B cell (primary cell): ENCODE data around the gene KIAA1328. TPM values are rescaled to one million over a fixed set of nuclear protein-coding genes. Genes with fewer than 3 reads are reported as not detected.

ENCODE experiments used
- ATAC-seq: fragments of 200-7000 bp; cut with Tn5 transposase; one replicate; pipeline ENCODE4 v1.10.0; 2021; ENCODE audit warnings: low read depth, mild to moderate bottlenecking, moderate number of reproducible peaks, moderate library complexity
- CTCF ChIA-PET: fragments of 350-600 bp; sonication (Branson Sonifier 250); formaldehyde crosslinking; loops from one replicate; lab custom pipeline; 2021; ENCODE audit warnings: antibody characterized with exemption, inconsistent platforms; lab: Charles Lee
- POLR2A ChIA-PET: fragments of 350-600 bp; sonication (Branson Sonifier 250); formaldehyde crosslinking; loops from one replicate; lab custom pipeline; 2021; ENCODE audit warnings: antibody characterized with exemption; lab: Charles Lee
- DNase-seq: peaks from one replicate; pipeline ENCODE4 v3.0.0; 2013
- H2AFZ ChIP-seq: 2 replicates; pipeline ENCODE4 v1.6.1; 2012; ENCODE audit warnings: mild to moderate bottlenecking, low read depth, low read length; ENCODE audit not compliant: insufficient read depth, poor library complexity, severe bottlenecking
- H3K27ac ChIP-seq, 2 donors: 1 replicate in 1 of 2; 2 replicates in 1 of 2; pipeline ENCODE4 v1.5.1; 2012 to 2013; ENCODE audit warnings: low read length in 2 of 2, mild to moderate bottlenecking in 2 of 2, moderate library complexity in 1 of 2
- H3K27me3 ChIP-seq, 4 experiments: fragments of 200-600 bp in 1 of 4; sonication (generic) in 1 of 4; replicated peaks in 1 of 4; 1 replicate in 2 of 4; 2 replicates in 2 of 4; pipeline versions ENCODE4 v1.6.1 to v1.7.0; 2013 to 2016; ENCODE audit warnings: low read length in 3 of 4, mild to moderate bottlenecking in 2 of 4, mixed read lengths in 1 of 4, moderate library complexity in 1 of 4; ENCODE audit not compliant: insufficient read depth in 4 of 4, control insufficient read depth in 3 of 4; ENCODE audit errors: control extremely low read depth in 1 of 4
- H3K36me3 ChIP-seq, 2 experiments: replicated peaks in 1 of 2; 1 replicate in 1 of 2; 2 replicates in 1 of 2; pipeline versions ENCODE4 v1.6.1 to v1.7.1; 2013; ENCODE audit warnings: low read length in 1 of 2; ENCODE audit not compliant: insufficient read depth in 2 of 2, control insufficient read depth in 1 of 2; ENCODE audit errors: control extremely low read depth in 1 of 2, extremely low read depth in 1 of 2
- H3K4me1 ChIP-seq, 2 donors: fragments of 200-600 bp in 1 of 2; sonication (generic) in 1 of 2; 1 replicate in 1 of 2; 2 replicates in 1 of 2; pipeline versions ENCODE4 v1.5.1 to v1.6.1; 2013 to 2017; ENCODE audit warnings: low read length in 2 of 2; ENCODE audit not compliant: control insufficient read depth in 2 of 2, insufficient read depth in 2 of 2
- H3K4me2 ChIP-seq: replicated peaks from 2 replicates; pipeline ENCODE3; 2012; ENCODE audit warnings: mild to moderate bottlenecking, low read depth, low read length; ENCODE audit not compliant: poor library complexity, severe bottlenecking
- H3K4me3 ChIP-seq, 5 experiments: fragments of 200-600 bp in 1 of 5; sonication (generic) in 1 of 5; 1 replicate in 3 of 5; 2 replicates in 2 of 5; pipeline versions ENCODE4 v1.5.1 to v1.7.0; 2011 to 2016; ENCODE audit warnings: low read length in 4 of 5, mild to moderate bottlenecking in 4 of 5, low read depth in 2 of 5, control low read depth in 1 of 5, moderate library complexity in 1 of 5; ENCODE audit not compliant: insufficient read depth in 1 of 5; ENCODE audit errors: control extremely low read depth in 1 of 5, extremely low read depth in 1 of 5
- H3K79me2 ChIP-seq: fragments of 200-600 bp; sonication (generic); one replicate; pipeline ENCODE4 v1.6.0; 2016; ENCODE audit warnings: low read length; ENCODE audit not compliant: control insufficient read depth, insufficient read depth
- H3K9ac ChIP-seq: fragments of 200-600 bp; sonication (generic); 2 replicates; pipeline ENCODE4 v1.6.1; 2017; ENCODE audit warnings: mild to moderate bottlenecking, low read length, moderate library complexity
- H3K9me3 ChIP-seq, 3 donors: one replicate each; pipeline versions ENCODE4 v1.6.1 to v1.7.1; 2013; ENCODE audit warnings: low read length in 2 of 3; ENCODE audit not compliant: control insufficient read depth in 2 of 3, insufficient read depth in 1 of 3; ENCODE audit errors: control extremely low read depth in 1 of 3
- H4K20me1 ChIP-seq: 2 replicates; pipeline ENCODE4 v1.6.0; 2012; ENCODE audit warnings: mild to moderate bottlenecking, low read length; ENCODE audit not compliant: insufficient read depth, control insufficient read depth, poor library complexity, severe bottlenecking
- H3K27ac Mint-ChIP-seq: one replicate; pipeline ENCODE4 v1.8.0; 2021; ENCODE audit warnings: mixed read lengths
- H3K27me3 Mint-ChIP-seq: one replicate; pipeline ENCODE4 v1.8.0; 2021; ENCODE audit warnings: mixed read lengths
- H3K4me1 Mint-ChIP-seq: one replicate; pipeline ENCODE4 v1.8.0; 2021; ENCODE audit warnings: mixed read lengths
- H3K4me3 Mint-ChIP-seq: one replicate; pipeline ENCODE4 v1.8.0; 2021; ENCODE audit warnings: mixed read lengths
- H3K9me3 Mint-ChIP-seq: one replicate; pipeline ENCODE4 v1.8.0; 2022; ENCODE audit warnings: mixed read lengths; ENCODE audit not compliant: insufficient read depth
- EZH2 ChIP-seq: IDR thresholded peaks from 2 replicates; pipeline ENCODE4 v1.6.1; 2012; ENCODE audit warnings: borderline replicate concordance, low read depth, mild to moderate bottlenecking, moderate library complexity, low read length; ENCODE audit not compliant: insufficient read depth, poor library complexity, severe bottlenecking
- WGBS: methylation state at CpG from one replicate; pipeline ENCODE4 v1.1.5; 2013; ENCODE audit warnings: missing lambda C conversion rate; ENCODE audit not compliant: insufficient coverage; 5-methylcytosine and 5-hydroxymethylcytosine counted together
- intact Hi-C: fragments of 100-400 bp; cut with micrococcal nuclease; formaldehyde crosslinking; loops from one replicate; pipeline ENCODE4 v1.10.0; 2022
- polyA plus RNA-seq: library from polyadenylated mRNA; depleted of rRNA; stranded (reverse); fragments of >200 nt; gene quantifications from 2 replicates; pipeline ENCODE4 v1.2.3, GENCODE V29; 2012
- total RNA-seq, 2 donors: library from RNA; stranded (reverse); fragments of 120-200 nt in 1 of 2; gene quantifications; 1 replicate in 1 of 2; 2 replicates in 1 of 2; pipeline versions ENCODE4 v1.2.3 to v1.2.4, GENCODE V29; 2013 to 2022
- TF ChIP-seq, protein P1 (sequence below): fragments of 200-600 bp; IDR thresholded peaks from one replicate; pipeline ENCODE4 v1.8.0; 2022; ENCODE audit warnings: antibody characterized with exemption, mild to moderate bottlenecking

The KIAA1328 gene
- total and polyA plus RNA-seq, 2 donors (not counting 1 experiment from before 2014, with no cell fraction given) = 9.1 to 22.1 TPM

DNA sequence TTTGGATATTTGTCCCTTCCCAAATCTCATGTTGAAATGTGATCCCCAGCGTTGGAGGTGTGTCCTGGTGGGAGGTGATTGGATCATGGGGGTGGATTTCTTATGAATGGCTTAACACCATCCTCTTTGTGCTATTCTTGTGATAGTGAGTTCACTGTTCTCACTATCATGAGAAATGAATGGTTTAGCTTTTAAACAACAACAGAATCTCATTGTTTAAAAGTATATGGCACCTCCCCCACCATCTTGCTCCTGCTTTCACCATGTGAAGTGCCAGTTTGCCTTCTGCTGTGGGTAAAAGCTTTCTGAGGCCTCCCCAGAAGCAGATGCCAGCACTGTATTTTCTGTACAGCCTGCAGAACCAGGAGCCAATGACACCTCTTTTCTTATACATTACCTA lies 38.1 kb downstream of the KIAA1328 start:
- no peaks in the 10 kb centered on the region for H3K36me3 ChIP-seq
- H2AFZ ChIP-seq = no peak overlapping the region
- no peaks in the 10 kb centered on the region for H3K4me1 ChIP-seq
- DNase-seq (no peak), ATAC-seq (no peak)
- no peaks in the 10 kb centered on the region for H3K79me2 ChIP-seq
- Mint-ChIP-seq H3K27me3 (no peaks in the 10 kb centered on the region), H3K27ac (no peak overlapping the region), H3K9me3 (no peaks in the 10 kb centered on the region), H3K4me3 (no peak overlapping the region), H3K4me1 (peaks cover 1% of the 10 kb centered on the region)
- no peak overlapping the region for H3K4me3 ChIP-seq
- no CpG with 5 or more reads among the region's 1 CpG for WGBS
- H3K9me3 ChIP-seq = no peaks in the 10 kb centered on the region
- no peak overlapping the region for H3K4me2 ChIP-seq
- H3K27ac ChIP-seq = no peak overlapping the region
- CTCF ChIA-PET = no interaction called here
- POLR2A ChIA-PET = no interaction called here
- H4K20me1 ChIP-seq = no peaks in the 10 kb centered on the region
- TF ChIP-seq, protein P1, sequence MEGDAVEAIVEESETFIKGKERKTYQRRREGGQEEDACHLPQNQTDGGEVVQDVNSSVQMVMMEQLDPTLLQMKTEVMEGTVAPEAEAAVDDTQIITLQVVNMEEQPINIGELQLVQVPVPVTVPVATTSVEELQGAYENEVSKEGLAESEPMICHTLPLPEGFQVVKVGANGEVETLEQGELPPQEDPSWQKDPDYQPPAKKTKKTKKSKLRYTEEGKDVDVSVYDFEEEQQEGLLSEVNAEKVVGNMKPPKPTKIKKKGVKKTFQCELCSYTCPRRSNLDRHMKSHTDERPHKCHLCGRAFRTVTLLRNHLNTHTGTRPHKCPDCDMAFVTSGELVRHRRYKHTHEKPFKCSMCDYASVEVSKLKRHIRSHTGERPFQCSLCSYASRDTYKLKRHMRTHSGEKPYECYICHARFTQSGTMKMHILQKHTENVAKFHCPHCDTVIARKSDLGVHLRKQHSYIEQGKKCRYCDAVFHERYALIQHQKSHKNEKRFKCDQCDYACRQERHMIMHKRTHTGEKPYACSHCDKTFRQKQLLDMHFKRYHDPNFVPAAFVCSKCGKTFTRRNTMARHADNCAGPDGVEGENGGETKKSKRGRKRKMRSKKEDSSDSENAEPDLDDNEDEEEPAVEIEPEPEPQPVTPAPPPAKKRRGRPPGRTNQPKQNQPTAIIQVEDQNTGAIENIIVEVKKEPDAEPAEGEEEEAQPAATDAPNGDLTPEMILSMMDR = no peak
- no peak for TF ChIP-seq EZH2
- no peaks in the 10 kb centered on the region for H3K27me3 ChIP-seq
- H3K9ac ChIP-seq = no peak overlapping the region
- intact Hi-C loops = no loop called here

DNA sequence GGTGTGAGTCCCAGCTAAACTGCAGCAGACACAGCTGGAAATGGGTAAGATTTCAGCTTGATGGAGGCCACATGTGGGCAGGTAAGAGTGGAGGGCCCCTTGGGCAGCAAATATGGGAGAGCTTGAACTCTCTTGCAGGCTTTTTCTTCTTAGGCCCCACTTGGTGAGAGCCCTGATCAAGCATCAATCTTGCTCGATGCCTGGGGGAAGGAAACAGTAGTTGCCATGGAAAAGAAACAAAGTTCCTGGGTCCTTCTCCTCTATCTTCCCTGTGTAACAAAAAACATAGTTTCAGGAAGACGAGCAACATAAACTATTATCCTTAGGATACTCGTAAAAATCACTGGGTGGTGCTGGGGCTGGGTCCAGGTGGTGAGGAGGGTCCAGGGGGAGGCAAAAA lies 42.9 kb downstream of the KIAA1328 start:
- Mint-ChIP-seq H3K27me3 (no peaks in the 10 kb centered on the region), H3K9me3 (peaks cover 2% of the 10 kb centered on the region), H3K4me3 (no peak overlapping the region), H3K27ac (no peak overlapping the region), H3K4me1 (peaks cover 7% of the 10 kb centered on the region)
- Histone ChIP-seq H3K9ac (no peak overlapping the region), H3K4me2 (no peak overlapping the region), H4K20me1 (no peaks in the 10 kb centered on the region), H3K27ac (no peak overlapping the region), H3K27me3 (no peaks in the 10 kb centered on the region), H3K4me1 (peaks cover 0 to 3% of the 10 kb centered on the region in 2 donors), H3K79me2 (no peaks in the 10 kb centered on the region), H2AFZ (no peak overlapping the region), H3K9me3 (peaks cover 0 to 5% (median 0%) of the 10 kb centered on the region in 3 donors), H3K4me3 (no peak overlapping the region), H3K36me3 (no peaks in the 10 kb centered on the region)
- POLR2A ChIA-PET = no interaction called here
- WGBS = 100% methylated on average over 1 of the region's 3 CpGs
- intact Hi-C loops = no loop called here
- CTCF ChIA-PET = no interaction called here
- no peak for ATAC-seq
- DNase-seq = no peak
- no peak for TF ChIP-seq EZH2
- TF ChIP-seq, protein P1 = no peak
